ENCODE data around the gene MYO5A. TPM values are rescaled to one million over a fixed set of nuclear protein-coding genes. Genes with fewer than 3 reads are reported as not detected.
"Not testable (repeated sequence)": the region's sequence is repeated elsewhere in the genome, so short reads cannot be mapped to it uniquely, and the experiment has no call there.

Gene MYO5A
- 11.4 TPM for total RNA-seq
- long read RNA-seq, partial matches to known transcripts: 1 of 12 reads
- long read RNA-seq, other reads (novel, unspliced or antisense): 11 of 12 reads

DNA sequence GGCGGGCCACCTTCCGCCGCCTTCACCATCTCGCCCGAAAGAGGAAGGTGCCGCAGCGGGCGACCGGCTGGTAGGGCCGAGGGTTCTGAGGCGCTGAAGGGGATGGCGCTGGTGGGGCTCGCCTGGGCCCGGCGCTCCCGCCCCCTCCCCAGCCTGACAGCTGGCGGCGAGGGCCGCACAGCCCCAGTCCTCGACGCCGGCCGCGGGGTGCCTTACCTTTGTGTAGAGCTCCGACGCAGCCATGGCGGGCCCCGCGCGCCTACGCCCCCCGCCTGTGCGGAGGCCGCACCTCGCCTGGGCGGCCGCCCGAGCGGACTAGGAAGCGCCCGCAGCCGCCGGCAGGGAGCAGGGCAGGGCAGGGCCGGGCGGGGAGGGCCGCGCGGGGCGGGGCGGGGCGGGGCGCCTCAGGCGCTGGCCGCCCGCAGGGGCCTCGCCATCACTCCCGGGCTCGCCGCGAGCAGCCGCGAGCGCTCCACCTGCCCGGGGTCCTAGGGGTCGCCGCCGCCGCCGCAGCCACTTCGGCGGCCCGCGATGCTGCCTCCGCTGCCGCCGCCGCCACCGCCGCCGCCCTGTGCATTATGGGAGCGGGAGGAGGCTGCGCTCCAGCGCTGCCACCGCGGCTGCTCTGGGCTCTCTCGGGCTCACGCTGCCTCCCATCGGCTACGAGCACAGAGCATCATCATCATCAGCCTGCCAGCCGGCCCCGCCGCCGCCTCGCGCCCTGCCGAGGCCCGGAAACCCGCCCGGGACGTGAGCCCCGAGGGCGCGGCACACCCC, at the start of gene MYO5A:
MYO5A (minus strand) TSS at position 317 of the 777 bp plus-strand sequence; CDS start at position 243, 74 bp downstream.
- intact Hi-C loops (cut with DNase I): loop anchor here (10.0 kb wide), 1 partner anchor 194 kb away; no protein-coding TSS in a partner anchor
- peak; percentile 89 for DNase-seq (ENCODE audit: low spot score)

DNA sequence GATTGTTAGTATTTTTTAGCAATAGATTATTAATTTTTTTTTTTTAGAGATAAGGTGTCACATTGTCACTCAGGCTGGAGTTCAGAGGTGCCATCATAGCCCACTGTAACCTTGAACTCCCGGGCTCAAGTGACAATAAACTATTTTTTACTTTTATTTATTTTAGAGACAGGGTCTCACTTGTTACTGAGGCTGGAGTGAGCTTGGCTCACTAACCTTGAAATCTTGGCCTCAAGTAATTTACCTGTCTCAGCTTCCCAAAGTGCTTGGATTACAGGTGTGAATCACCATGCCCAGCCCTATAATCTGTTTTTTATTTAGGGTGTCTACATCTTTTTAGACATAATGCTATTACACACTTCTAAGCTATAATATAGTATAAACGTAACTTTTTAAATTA, 48.0 kb upstream of the MYO5A start:
- no peak for DNase-seq (ENCODE audit: low spot score)
- intact Hi-C loops (cut with DNase I): no loop called here

DNA sequence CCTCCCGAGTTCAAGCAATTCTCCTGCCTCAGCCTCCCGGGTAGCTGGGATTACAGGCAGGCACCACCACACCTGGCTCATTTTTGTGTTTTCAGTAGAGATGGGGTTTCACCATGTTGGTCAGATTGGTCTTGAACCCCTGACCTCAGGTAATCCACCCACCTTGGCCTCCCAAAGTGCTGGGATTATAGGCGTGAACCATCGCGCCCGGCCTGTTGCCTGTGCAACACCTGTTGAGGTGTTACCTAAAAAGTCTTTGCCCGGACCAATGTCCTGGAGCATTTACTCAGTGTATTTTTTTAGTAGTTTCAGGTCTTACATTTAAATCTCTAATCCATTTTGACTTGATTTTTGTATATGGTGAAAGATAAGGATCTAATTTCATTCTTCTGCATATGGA, 46.9 kb upstream of the MYO5A start:
- intact Hi-C loops (cut with DNase I); DNase-seq (ENCODE audit: low spot score): not testable (repeated sequence)

DNA sequence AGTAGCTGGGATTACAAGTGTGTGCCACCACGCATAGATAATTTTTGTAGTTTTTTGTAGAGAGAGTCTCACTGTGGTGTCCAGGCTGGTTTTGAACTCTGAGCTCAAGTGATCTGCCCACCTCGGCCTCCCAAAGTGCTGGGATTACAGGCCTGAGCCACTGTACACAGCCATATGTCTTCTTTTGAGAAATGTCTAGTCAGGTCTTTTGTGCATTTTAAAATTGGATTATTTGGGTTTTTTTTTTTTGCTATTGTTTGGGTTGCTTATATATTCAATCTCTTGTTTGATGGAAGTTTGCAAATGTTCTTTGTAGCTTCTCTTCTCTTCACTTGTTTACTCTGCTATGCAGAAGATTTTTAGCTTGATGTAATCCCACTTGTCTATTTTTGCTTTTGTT, 46.4 kb upstream of the MYO5A start:
- intact Hi-C loops (cut with DNase I): no loop called here
- DNase-seq (ENCODE audit: low spot score): no peak

DNA sequence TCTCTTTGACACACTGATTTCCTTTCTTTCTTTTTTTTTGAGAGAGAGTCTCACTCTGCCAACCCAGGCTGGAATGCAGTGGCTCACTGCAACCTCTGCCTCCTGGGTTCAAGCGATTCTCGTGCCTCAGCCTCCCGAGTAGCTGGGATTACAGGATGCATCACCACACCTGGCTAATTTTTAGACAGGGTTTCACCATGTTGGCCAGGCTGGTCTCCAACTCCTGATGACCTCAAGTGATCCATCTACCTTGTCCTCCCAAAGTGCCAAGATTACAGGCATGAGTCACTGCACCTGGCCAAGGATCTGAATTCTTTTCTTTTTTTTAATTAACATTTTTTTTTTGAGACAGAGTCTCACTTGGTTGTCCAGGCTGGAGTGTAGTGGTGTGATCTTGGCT, 45.9 kb upstream of the MYO5A start:
- DNase-seq (ENCODE audit: low spot score); intact Hi-C loops (cut with DNase I): not testable (repeated sequence)

DNA sequence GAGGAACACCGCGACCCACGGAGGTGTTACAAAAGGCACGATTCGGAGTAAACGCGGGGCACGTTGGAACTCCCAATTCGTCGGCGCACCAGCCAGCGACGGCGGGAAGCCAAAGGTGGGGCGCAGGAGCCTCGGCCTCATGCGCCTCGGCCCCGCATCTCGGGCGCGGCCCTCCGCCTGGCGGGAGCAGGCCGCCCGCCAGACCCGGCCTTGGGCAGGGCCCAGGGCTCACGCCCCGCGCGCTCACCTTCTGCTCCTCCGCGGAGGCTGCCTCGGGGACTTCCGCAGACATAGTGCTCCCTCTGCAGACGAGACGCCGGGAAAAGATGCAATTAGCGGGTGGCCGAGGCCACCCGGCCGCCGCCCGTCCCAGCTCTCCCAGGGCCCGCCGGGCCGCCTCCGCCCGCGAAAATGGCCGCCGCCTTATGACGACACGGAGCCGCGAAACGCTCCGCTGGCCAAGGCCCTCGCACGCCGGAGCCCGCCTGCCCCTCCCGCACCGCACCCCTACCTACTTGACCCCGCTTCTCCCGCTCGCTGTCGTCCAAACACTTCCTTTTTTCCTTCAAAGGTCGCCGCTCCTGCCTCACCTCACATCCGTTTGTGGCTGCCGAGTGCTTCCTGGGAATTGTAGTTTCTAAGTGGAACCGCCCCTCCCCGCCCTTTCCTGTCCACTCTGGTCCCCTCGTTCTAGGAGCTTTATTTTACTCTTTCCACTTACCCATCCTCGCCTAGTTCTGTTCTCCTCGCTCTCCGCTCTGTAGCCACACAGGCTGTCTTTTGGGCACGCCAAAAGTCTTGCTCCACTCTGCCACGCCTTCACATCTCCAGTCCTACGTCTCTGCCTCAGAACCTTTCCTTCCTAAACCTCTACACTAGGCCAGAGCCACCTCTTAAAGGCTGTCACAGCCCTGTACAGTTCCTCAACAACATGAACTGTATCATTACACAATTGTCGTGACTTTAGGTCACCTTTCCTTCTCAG, 40.2 kb upstream of the MYO5A start, which contains the start of gene ARPP19:
ARPP19 (minus strand) TSS at position 430 of the 985 bp plus-strand sequence; CDS start at position 292, 138 bp downstream.
- intact Hi-C loops (cut with DNase I): loop anchor here (2.0 to 5.0 kb wide), 3 partner anchors 37 to 312 kb away; partner anchors contain the start of gene ATOSA
- DNase-seq (ENCODE audit: low spot score): peak; percentile 95

DNA sequence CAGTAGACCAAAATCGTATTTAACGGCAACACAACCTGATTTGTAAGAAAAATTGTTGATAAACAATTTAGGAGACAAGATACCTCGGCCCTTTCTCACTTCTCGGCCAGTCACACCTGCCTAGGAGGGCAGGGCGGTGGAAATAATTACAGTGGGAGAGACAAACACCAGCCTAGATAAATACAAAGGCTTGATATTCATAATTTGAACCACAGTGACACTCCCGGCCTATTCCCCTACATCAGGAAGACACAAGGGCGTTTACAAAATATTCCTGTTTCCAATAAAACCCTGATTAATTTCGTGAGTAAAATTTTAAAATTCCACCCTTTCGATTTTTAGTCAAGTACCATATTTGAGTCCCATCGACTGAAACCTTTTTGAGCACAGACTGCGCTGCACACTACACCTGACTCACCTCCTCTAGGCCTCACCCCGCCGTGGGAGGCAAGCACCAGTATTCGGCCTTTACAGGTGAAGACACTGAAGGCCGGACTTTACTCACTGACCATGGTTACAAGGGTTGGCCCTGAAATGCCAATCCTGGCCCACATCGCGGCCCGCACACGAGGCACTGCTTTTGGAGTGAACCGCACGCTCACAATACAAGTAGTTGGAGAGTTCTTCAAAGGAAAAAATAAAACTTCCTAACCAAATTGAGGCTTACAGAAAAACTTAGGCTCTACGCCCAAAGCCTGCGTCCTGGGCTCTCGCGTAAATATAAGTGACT, 39.4 kb upstream of the MYO5A start:
- intact Hi-C loops (cut with DNase I): loop anchor here (2.0 to 5.0 kb wide), 3 partner anchors 36 to 311 kb away; partner anchors contain the start of gene ATOSA
- DNase-seq (ENCODE audit: low spot score): no peak

DNA sequence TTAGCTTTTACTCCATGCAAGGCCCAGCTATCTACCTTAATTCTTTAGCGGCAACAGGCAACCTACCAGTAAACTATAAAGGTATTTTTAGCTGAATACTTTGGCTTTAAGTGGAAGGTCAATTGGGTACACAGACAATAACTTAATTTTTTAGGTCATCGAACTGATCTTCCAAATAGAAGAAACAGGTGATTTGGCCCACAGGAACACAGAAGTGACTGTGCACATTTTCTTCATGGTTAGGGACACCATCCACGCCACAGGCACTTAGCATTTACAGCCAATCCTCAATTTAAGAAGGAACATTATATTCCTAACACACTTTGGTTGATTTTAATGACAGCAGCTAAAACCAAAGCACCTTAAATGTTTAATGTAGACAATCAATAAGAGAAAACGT, 38.2 kb upstream of the MYO5A start:
- intact Hi-C loops (cut with DNase I): loop anchor here (5.0 kb wide), 1 partner anchor 35 kb away; no protein-coding TSS in a partner anchor
- no peak for DNase-seq (ENCODE audit: low spot score)

DNA sequence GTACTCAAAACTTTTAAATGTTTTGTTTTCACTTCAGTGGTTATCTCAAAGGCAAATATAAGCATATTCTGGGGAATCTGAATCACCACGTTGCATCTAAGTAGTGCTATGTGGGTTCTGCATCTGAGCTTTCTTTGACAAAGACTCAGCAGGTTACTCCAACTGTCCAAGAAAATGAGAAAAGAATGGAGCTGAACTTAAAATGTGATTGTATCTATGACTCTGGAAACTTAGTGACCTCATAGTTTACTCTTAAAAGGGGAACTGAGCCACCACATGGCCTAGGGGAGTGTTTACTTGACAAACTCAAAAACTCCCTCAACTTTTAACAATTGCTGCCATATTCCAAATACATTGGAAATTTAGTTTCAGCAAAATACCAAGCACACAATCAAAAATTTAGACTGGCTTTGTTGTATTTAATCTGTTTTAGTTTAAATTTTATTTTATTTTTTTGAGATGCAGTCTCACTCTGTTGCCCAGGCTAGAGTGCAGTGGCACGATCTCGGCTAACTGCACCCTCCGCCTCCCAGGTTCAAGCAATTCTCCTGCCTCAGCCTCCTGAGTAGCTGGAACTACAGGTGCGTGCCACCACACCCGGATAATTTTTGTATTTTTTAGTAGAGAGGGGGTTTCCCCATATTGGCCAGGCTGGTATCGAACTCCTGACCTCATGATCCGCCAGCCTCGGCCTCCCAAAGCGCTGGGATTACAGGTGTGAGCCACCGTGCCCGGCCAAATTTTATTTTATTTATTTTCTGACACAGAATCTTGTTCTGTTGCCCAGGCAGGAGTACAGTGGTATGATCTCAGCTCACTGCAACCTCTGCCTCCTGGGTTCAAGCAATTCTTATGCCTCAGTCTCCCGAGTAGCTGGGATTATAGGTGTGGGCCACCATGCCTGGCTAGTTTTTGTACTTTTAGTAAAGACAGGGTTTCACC, 37.0 kb upstream of the MYO5A start:
- DNase-seq (ENCODE audit: low spot score): not testable (repeated sequence)
- intact Hi-C loops (cut with DNase I): loop anchor here (5.0 kb wide), 1 partner anchor 33 kb away; no protein-coding TSS in a partner anchor

DNA sequence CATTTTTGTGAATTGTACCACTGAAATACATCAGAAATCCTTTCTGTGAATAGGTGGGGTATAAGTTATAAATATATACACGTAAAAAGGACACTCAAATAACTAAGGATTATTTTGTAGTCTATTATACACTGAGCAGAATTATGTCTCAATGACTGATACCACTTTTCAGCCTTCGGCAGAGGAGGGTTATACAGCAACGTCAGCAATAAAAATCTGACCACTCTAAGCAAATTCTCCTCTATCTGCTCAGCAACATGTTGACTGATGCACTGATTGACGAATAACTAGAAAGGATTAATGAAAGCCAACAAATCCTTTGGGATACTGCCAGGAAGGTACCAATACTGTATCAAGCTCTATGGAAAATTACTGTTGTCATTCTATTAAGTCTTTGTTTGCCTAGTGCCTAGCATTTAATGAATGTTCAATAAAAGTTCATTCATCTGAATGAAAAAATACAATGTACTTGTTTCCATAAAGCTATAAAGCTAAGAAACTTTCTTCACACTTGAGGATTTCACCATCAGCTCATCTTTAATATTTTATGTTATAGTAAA, 34.9 kb upstream of the MYO5A start:
- DNase-seq (ENCODE audit: low spot score): no peak
- intact Hi-C loops (cut with DNase I): no loop called here

DNA sequence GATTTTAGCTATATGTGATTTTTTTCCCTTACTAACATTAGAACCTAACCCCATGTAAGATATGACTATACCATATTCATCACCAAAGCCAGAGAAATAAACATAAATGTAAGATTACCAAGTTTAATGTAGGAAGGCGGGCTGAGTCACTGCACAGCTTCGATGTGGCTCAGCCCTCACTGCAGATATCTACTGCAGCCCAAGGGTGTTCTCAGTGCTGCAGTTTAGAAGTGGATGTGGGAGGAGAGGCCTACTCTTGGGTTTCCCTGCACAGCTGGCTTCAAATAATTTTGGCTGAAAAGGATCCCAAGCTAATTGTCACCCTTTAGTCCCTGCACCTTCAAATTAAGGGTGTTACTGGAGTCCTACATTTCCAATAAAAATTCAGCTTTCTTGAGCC, 30.9 kb upstream of the MYO5A start:
- no peak for DNase-seq (ENCODE audit: low spot score)
- intact Hi-C loops (cut with DNase I): no loop called here

DNA sequence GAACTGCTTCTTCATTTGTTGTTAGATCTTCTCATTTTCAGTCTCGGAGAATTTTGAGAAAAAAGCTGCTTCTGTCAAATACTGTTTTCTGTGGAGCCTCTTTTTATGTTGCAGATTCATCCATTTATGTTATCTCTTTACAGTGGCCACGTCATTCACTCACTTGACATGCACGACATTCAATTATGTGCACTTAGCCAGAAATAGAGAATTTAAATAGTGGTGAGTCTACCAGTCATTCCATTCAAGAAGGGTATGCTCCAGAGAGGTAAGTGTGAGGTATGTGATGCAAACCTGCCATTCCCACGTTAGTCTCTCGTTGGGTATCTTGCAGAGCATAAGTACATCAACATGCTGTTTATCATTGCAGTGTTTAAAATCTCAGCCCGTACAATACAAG, 30.3 kb upstream of the MYO5A start:
- DNase-seq (ENCODE audit: low spot score): no peak
- intact Hi-C loops (cut with DNase I): no loop called here

DNA sequence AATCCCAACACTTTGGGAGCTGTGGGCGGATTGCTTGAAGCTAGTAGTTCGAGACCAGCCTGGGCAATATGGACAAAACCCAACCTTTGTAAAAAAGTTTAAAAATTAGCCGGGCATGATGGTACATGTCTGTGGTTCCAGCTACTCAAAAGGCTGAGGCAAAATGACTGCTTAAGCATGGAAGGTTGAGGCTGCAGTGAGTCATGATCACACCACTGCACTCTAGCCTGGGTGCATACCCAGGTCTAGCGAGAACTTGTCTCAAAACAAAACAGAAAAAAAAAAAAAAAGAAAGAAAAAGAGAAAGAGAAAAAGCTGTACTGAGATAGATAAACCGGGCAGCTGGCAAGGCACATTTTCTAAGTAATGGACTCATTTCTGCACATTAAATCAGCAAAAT, 29.5 kb upstream of the MYO5A start:
- no peak for DNase-seq (ENCODE audit: low spot score)
- intact Hi-C loops (cut with DNase I): no loop called here

DNA sequence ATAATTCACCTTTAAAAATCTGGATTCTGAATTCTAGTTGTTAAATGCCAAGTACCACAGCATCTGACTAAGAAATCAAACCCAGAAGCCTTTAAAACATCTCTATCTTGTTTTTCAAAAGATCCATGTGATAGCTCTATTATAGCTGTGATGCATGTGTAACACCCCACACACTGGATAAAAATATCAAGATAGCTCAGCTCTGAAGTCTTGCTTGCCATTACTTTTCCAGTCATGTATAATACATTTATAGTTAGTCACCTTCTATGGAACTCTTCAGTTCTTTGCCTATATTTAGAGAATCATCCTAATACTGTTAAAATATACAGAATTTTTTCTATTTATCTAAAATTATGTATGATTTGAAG, 28.6 kb upstream of the MYO5A start:
- intact Hi-C loops (cut with DNase I): no loop called here
- DNase-seq (ENCODE audit: low spot score): no peak

DNA sequence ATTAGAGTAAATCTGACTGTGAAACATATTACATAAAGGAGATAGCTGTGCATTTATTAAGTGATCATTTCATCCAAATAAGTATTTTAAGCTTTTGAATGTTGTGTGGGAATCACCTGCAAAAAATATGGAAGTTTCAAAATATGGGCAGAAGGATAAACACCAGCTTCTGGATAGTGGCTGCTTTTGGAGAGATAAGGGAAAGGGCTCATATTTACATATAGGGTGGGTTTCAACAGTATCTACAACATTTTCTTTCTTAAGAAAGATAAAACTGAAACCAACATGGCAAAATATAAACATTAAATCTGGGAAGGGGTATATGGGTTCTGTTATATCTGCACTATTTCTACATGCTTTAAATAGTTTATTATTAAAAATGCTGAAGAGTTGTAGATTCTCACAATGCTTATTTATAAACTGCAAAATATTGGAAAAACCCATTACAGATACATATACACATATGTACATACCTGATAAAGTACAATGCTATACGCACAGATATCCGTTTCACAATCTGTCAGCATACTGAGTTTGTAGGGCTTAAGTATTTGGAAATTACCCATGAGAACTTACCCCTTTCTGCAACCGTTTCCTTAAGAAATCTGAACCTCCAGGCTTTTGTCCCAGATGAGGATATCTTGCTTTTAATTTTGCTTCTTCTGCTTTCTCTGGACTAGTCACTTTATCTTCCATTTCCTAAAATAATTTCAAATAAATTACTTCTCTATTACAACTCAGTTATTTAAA, 28.0 kb upstream of the MYO5A start:
- intact Hi-C loops (cut with DNase I): no loop called here
- DNase-seq (ENCODE audit: low spot score): no peak

DNA sequence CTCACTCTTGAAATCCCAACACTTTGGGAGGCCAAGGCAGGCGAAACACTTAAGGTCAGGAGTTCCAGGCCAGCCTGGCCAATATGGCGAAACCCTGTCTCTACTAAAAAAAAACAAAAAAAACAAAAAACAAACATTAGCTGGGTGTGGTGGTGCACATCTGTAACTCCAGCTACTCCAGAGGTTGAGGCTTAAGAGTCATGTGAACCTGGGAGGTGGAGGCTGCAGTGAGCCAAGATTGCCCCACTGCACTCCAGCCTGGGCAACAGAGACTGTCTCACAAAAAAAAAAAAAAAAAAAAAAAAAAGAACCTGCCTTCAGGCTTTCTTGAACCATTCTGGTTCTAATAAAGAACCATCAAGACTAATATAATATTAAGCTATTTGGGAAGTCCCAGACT, 23.6 kb upstream of the MYO5A start:
- no peak for DNase-seq (ENCODE audit: low spot score)
- intact Hi-C loops (cut with DNase I): no loop called here

DNA sequence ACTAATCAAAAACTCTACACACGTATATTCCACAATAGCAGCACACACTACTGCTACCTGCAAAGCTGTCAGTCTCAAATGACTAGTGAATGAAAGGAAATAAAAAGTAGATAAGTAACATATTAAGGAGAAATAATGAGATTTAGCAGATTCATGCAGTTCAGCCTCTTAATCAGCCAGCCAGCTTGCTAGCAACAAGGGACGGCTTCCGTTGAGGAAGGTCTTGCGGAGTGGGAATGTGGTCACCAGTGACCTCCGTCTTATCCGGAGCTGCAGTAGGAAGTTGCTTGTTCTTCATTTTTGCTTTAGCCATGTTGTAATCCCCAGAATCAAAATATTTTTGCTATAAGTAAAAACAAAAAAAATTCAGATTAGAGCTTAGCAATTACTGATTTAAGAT, 23.1 kb upstream of the MYO5A start:
- no peak for DNase-seq (ENCODE audit: low spot score)
- intact Hi-C loops (cut with DNase I): no loop called here
